Right atrium auricular region (tissue), 2 donors: ENCODE results near the gene CCDC33. TPM values are rescaled to one million over a fixed set of nuclear protein-coding genes. Genes with fewer than 3 reads are reported as not detected.
A peak's percentile ranks its signal among the peaks of the same experiment; 100 is the strongest.

Experiments
- DNase-seq: peaks from one replicate; pipeline ENCODE4 v3.0.0-alpha.2; 2019; ENCODE audit warnings: low spot score
- H3K27ac ChIP-seq, 2 donors: fragments of 200-600 bp; sonication (generic); 1 replicate in 1 of 2; 2 replicates in 1 of 2; pipeline ENCODE4 v1.5.1; 2016 to 2019
- H3K27me3 ChIP-seq, 2 donors: fragments of 200-600 bp; sonication (generic); one replicate each; pipeline versions ENCODE4 v1.5.1 to v1.6.0; 2017 to 2019
- H3K36me3 ChIP-seq: fragments of 200-600 bp; sonication (generic); one replicate; pipeline ENCODE4 v1.5.1; 2016
- H3K4me1 ChIP-seq, 2 donors: fragments of 200-600 bp; sonication (generic); one replicate each; pipeline versions ENCODE4 v1.5.1 to v1.6.0; 2017 to 2019
- H3K4me3 ChIP-seq, 2 donors: fragments of 200-600 bp; sonication (generic); 1 replicate in 1 of 2; 2 replicates in 1 of 2; pipeline ENCODE4 v1.5.1; 2017 to 2019; ENCODE audit warnings: mild to moderate bottlenecking in 1 of 2, moderate library complexity in 1 of 2
- H3K9me3 ChIP-seq, 2 donors: fragments of 200-600 bp; sonication (generic); one replicate each; pipeline ENCODE4 v1.5.1; 2019
- CTCF ChIP-seq, 2 donors: fragments of 200-600 bp; sonication (generic); IDR thresholded peaks; one replicate each; pipeline ENCODE4 v1.5.1; 2019; ENCODE audit warnings: antibody characterized with exemption in 2 of 2
- total RNA-seq, 2 donors: library from RNA; depleted of rRNA; stranded (reverse); fragments of >200 nt; gene quantifications; one replicate each; pipeline ENCODE4 v1.1.0, GENCODE V29; 2016

CCDC33 gene
- total RNA-seq, 2 donors from 2014 or later = not detected

DNA sequence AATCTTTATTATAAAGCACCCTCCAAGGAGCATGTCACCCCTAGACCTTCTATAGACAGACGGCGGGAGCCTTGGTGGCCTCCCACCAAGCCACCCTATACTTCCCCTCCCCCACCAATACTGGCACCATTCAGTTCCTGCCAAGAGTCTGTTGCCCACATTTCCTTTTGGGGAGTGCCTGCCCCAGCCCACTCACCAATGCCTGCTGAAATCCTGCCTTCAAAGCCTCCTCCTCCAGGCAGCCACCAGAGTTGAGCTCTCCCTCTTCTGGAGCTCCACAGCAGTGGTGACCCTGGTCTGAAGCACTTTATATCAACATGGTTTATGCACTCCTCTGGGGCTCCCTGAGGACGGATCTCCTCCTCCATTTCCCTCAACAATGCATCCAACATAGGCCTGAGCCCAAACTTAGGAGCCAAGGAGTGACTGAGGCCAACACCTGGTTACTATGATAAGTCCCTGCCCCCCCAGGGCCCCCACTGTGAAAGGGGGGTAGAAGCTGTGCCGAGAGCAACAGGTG lies 8.8 kb downstream of the CCDC33 start:
- H3K36me3 ChIP-seq = no peaks in the 10 kb centered on the region
- no peak overlapping the region for H3K4me3 ChIP-seq
- H3K27ac ChIP-seq = no peak overlapping the region
- H3K9me3 ChIP-seq = no peaks in the 10 kb centered on the region
- peaks cover 0 to 41% of the 10 kb centered on the region in 2 donors for H3K4me1 ChIP-seq
- no peak for TF ChIP-seq CTCF (IDR thresholded peaks at IDR 0.05)
- DNase-seq = no peak
- H3K27me3 ChIP-seq = no peaks in the 10 kb centered on the region

- H3K4me1 ChIP-seq = peaks cover 0 to 40% of the 10 kb centered on the region in 2 donors
- H3K4me3 ChIP-seq = peak overlapping the region in 1 of 2 donors; percentile 20
- no peak for DNase-seq
- no peak overlapping the region for H3K27ac ChIP-seq
- no peak for TF ChIP-seq CTCF (IDR thresholded peaks at IDR 0.05)
- no peaks in the 10 kb centered on the region for H3K9me3 ChIP-seq
- H3K27me3 ChIP-seq = no peaks in the 10 kb centered on the region
- no peaks in the 10 kb centered on the region for H3K36me3 ChIP-seq
Measured at GRCh38 chr15:74245342-74245931, 9.3 kb downstream of the CCDC33 start.

DNA sequence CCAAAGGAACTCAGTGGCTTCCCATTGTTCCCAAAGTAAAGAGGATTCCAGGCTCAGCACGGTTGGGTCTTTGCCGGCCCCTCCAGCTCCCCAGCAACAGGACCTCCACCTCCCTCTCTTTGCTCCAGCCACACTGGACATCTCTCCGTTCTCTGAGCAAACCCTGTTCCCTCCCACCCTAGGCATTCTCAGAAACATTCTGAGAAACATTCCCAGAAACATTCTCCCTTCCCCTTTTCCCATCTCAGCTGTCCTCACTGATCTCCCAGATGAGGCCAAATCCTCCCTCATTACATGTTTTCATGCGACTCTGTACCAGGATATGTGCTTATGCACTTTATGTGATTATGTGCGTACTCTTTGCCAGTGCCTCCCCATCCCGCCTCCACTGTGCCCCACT lies 14.1 kb downstream of the CCDC33 start:
- TF ChIP-seq CTCF (IDR thresholded peaks at IDR 0.05) = no peak

GRCh38 chr15:74251131-74251811 lies 15.1 kb downstream of the CCDC33 start:
- Histone ChIP-seq H3K9me3 (no peaks in the 10 kb centered on the region), H3K36me3 (no peaks in the 10 kb centered on the region), H3K4me1 (peaks cover 0 to 33% of the 10 kb centered on the region in 2 donors), H3K27ac (peak overlapping the region; percentile 53 to 75), H3K27me3 (no peaks in the 10 kb centered on the region), H3K4me3 (no peak overlapping the region)
- DNase-seq = peak; percentile 75
- no peak for TF ChIP-seq CTCF (IDR thresholded peaks at IDR 0.05)

More for the DNA sequence above, 14.1 kb downstream of the CCDC33 start:
- Histone ChIP-seq H3K4me1 (peaks cover 0 to 39% of the 10 kb centered on the region in 2 donors), H3K27ac (peak overlapping the region; percentile 53 to 75), H3K36me3 (no peaks in the 10 kb centered on the region), H3K9me3 (no peaks in the 10 kb centered on the region), H3K4me3 (no peak overlapping the region), H3K27me3 (no peaks in the 10 kb centered on the region)
- DNase-seq = no peak

- H3K27ac ChIP-seq = peak overlapping the region; percentile 53 to 75
- no peak for DNase-seq
- no peaks in the 10 kb centered on the region for H3K36me3 ChIP-seq
Measured at GRCh38 chr15:74252291-74252690, 16.2 kb downstream of the CCDC33 start.

More at GRCh38 chr15:74252291-74252690, 16.2 kb downstream of the CCDC33 start:
- H3K27me3 ChIP-seq = no peaks in the 10 kb centered on the region
- no peak for TF ChIP-seq CTCF (IDR thresholded peaks at IDR 0.05)
- H3K4me1 ChIP-seq = peaks cover 0 to 33% of the 10 kb centered on the region in 2 donors
- H3K9me3 ChIP-seq = no peaks in the 10 kb centered on the region
- H3K4me3 ChIP-seq = no peak overlapping the region
